ENCODE data around the gene TSPAN5. TPM values are rescaled to one million over a fixed set of nuclear protein-coding genes. Genes with fewer than 3 reads are reported as not detected.

TSPAN5 gene
- total and polyA plus RNA-seq, 2 of the 4 experiments (the other 2 are of a cell fraction), result 64.8 to 79.6 TPM

- no peaks in the 10 kb centered on the region for H3K9me3 ChIP-seq (ENCODE audit: control insufficient read depth, insufficient read depth, low read length)
- CTCF ChIA-PET, result no interaction called here
- H3K4me3 ChIP-seq (ENCODE audit: insufficient read depth, low read depth, low read length), result no peak overlapping the region
- H2BK20ac ChIP-seq (ENCODE audit: low read depth, low read length), result no peak overlapping the region
- H3K36me3 ChIP-seq (ENCODE audit: control insufficient read depth, insufficient read depth, low read length), result peaks cover 19% of the 10 kb centered on the region
- no peak overlapping the region for H2AK9ac ChIP-seq (replicated peaks; ENCODE audit: low read depth, low read length, poor library complexity)
- dilution Hi-C loops (cut with HindIII; ENCODE audit: low sequenced_read_pairs, unreplicated experiment), result no loop called here
- WGBS, 2 experiments (ENCODE audit: extremely low coverage in 2 of 2, insufficient read length in 1 of 2), result no CpG with 5 or more reads among the region's 2 CpGs
- H4K5ac ChIP-seq (ENCODE audit: low read depth, low read length), result no peak overlapping the region
- no peak overlapping the region for H3K18ac ChIP-seq (ENCODE audit: low read depth, low read length)
- H3K27ac ChIP-seq (ENCODE audit: insufficient read depth, low read length), result no peak overlapping the region
- no peak overlapping the region for H3K4me2 ChIP-seq (ENCODE audit: low read depth, low read length)
- no peak overlapping the region for H3K9ac ChIP-seq (ENCODE audit: low read depth, low read length)
- POLR2A ChIA-PET (ENCODE audit: unreplicated experiment), result no interaction called here
- H3K4me1 ChIP-seq (ENCODE audit: control insufficient read depth, insufficient read depth, low read length), result peaks cover 8% of the 10 kb centered on the region
- no peaks in the 10 kb centered on the region for H3K27me3 ChIP-seq (ENCODE audit: control insufficient read depth, insufficient read depth, low read length)
- no peak overlapping the region for H4K8ac ChIP-seq (ENCODE audit: low read depth in 2 of 2, low read length in 2 of 2)
- H3K56ac ChIP-seq (ENCODE audit: extremely low read depth, insufficient read depth, low read length), result no peak overlapping the region
- TF ChIP-seq MAZ (IDR thresholded peaks at IDR 0.05; ENCODE audit: borderline replicate concordance, low read depth, low read length), result no peak
- TF ChIP-seq SMC3 (IDR thresholded peaks at IDR 0.05; ENCODE audit: low read depth, low read length), result no peak
- no peak for TF ChIP-seq RCOR1 (IDR thresholded peaks at IDR 0.05; ENCODE audit: insufficient replicate concordance, low read length)
- no peak for TF ChIP-seq RFX5 (IDR thresholded peaks at IDR 0.05; ENCODE audit: low read depth, low read length)
- no peak for TF ChIP-seq BHLHE40 (IDR thresholded peaks at IDR 0.05; ENCODE audit: low read depth, low read length)
- no peak overlapping the region for H4K91ac ChIP-seq (ENCODE audit: insufficient read depth, low read depth, low read length)
- H2AFZ ChIP-seq (replicated peaks; ENCODE audit: low read length, poor library complexity), result no peak overlapping the region
- BruUV-seq (replicated peaks), result no TSS peak
- ATAC-seq (ENCODE audit: low read depth) (no peak), DNase-seq (peak; percentile 21)
- H2BK120ac ChIP-seq (ENCODE audit: low read depth, low read length), result no peak overlapping the region
- H3K79me1 ChIP-seq (ENCODE audit: low read depth in 1 of 2, low read length in 2 of 2), result peaks cover 0 to 15% of the 10 kb centered on the region in 2 experiments; a peak in 2 of 4 replicates
- intact Hi-C loops (cut with micrococcal nuclease), result loop anchor here (5.0 to 10.0 kb wide), 6 partner anchors 207 to 995 kb away; partner anchors contain the start of gene RAP1GDS1
- no peak overlapping the region for H3K14ac ChIP-seq (replicated peaks; ENCODE audit: low read depth, low read length)
- H3K23ac ChIP-seq (ENCODE audit: low read depth, low read length), result no peak overlapping the region
- H2AK5ac ChIP-seq (ENCODE audit: low read depth, low read length), result 0 out of 2 replicates have a peak overlapping the region, but pooled peaks have one; percentile 14
- 0 out of 3 replicates have a peak overlapping the region, but pooled peaks have one; percentile 28 for H2BK15ac ChIP-seq (ENCODE audit: low read depth, low read length)
- H4K20me1 ChIP-seq (ENCODE audit: insufficient read depth, low read length), result no peaks in the 10 kb centered on the region
- peaks cover 9% of the 10 kb centered on the region for H3K9me1 ChIP-seq (ENCODE audit: insufficient read depth, low read length)
- H2BK5ac ChIP-seq (ENCODE audit: low read depth, low read length, poor library complexity, severe bottlenecking), result no peak overlapping the region
- in situ Hi-C loops (cut with MboI; ENCODE audit: low sequenced_read_pairs), result loop anchor here (5.0 to 25.0 kb wide), 3 partner anchors 188 to 593 kb away; partner anchors contain the start of gene TSPAN5
- 0 out of 2 replicates have a peak overlapping the region, but pooled peaks have one; percentile 1 for H3K4ac ChIP-seq (ENCODE audit: low read depth, low read length)
Measured at GRCh38 chr4:98469771-98470170, 188.6 kb downstream of the TSPAN5 start.

Measured in IMR-90 (cell line).